HCT116 (cell line): ENCODE measurements around the gene PRCC. TPM values are rescaled to one million over a fixed set of nuclear protein-coding genes. Genes with fewer than 3 reads are reported as not detected.
A peak's percentile ranks its signal among the peaks of the same experiment; 100 is the strongest.

Source experiments
- ATAC-seq: fragments of 200-7000 bp; cut with Tn5 transposase; 2 replicates; pipeline ENCODE4 v1.9.1; 2020; ENCODE audit warnings: mild to moderate bottlenecking, moderate library complexity
- BruUV-seq: library from RNA; stranded (reverse); fragments of 400-500 nt; replicated peaks from 2 replicates; lab custom pipeline; 2021; lab: Mats Ljungman, UMichigan
- CTCF ChIA-PET: fragments of 300-600 bp; sonication (Branson Sonifier 250); formaldehyde crosslinking; loops from one replicate; lab custom pipeline; 2021; ENCODE audit warnings: antibody characterized with exemption; lab: Charles Lee
- POLR2A ChIA-PET: fragments of 300-600, 350-600 bp; sonication (Branson Sonifier 250); formaldehyde crosslinking; loops from one replicate; lab custom pipeline; 2021; ENCODE audit warnings: antibody characterized with exemption; lab: Charles Lee
- RAD21 ChIA-PET, 2 experiments: fragments of 300-600 bp; sonication (Branson Sonifier 250); formaldehyde crosslinking; loops; one replicate each; lab custom pipeline; 2023; ENCODE audit warnings: low total read pairs in 2 of 2; ENCODE audit not compliant: uncharacterized antibody in 2 of 2, unreplicated experiment in 2 of 2, low non-redundant PET in 1 of 2; lab: Charles Lee
- DNase-seq: peaks from one replicate; pipeline ENCODE4 v3.0.0-alpha.2; 2010; ENCODE audit warnings: low read depth, low spot score
- H2AFZ ChIP-seq: fragments of 200-600 bp; shearing (Covaris generic), sonication (generic); 2 replicates; pipeline ENCODE4 v1.6.1; 2017; ENCODE audit warnings: low read depth, mixed run types, mixed read lengths, antibody characterized with exemption, low read length; ENCODE audit not compliant: poor library complexity, severe bottlenecking
- H3K27ac ChIP-seq: 2 replicates; pipeline ENCODE4 v1.5.1; 2012; ENCODE audit warnings: low read depth, low read length
- H3K27me3 ChIP-seq: fragments of 200-600 bp; sonication (generic); 2 replicates; pipeline ENCODE4 v1.6.1; 2016; ENCODE audit warnings: mixed run types, low read length, mixed read lengths; ENCODE audit not compliant: insufficient read depth
- H3K36me3 ChIP-seq, 2 experiments: fragments of 200-500 bp in 1 of 2; fragments of 200-600 bp in 1 of 2; sonication (Bioruptor generic) in 1 of 2; sonication (generic) in 1 of 2; 2 replicates each; pipeline versions ENCODE4 v1.5.1 to v1.6.1; 2014 to 2016; ENCODE audit warnings: low read length in 2 of 2, inconsistent platforms in 1 of 2, mixed read lengths in 1 of 2, mixed run types in 1 of 2; ENCODE audit not compliant: insufficient read depth in 2 of 2, control insufficient read depth in 1 of 2
- H3K4me1 ChIP-seq, 2 experiments: fragments of 200-600 bp in 1 of 2; sonication (generic) in 1 of 2; 2 replicates each; pipeline versions ENCODE4 v1.5.1 to v1.6.1; 2012 to 2017; ENCODE audit warnings: low read length in 2 of 2, inconsistent platforms in 1 of 2, mild to moderate bottlenecking in 1 of 2, mixed read lengths in 1 of 2, mixed run types in 1 of 2, moderate library complexity in 1 of 2; ENCODE audit not compliant: insufficient read depth in 2 of 2, control insufficient read depth in 1 of 2
- H3K4me2 ChIP-seq: fragments of 200-600 bp; sonication (generic); 2 replicates; pipeline ENCODE4 v1.6.1; 2017; ENCODE audit warnings: mixed run types, low read length, mixed read lengths
- H3K4me3 ChIP-seq, 2 experiments: fragments of 200-600 bp in 1 of 2; sonication (generic) in 1 of 2; replicated peaks in 1 of 2; 2 replicates each; pipeline ENCODE4 v1.5.1; 2011 to 2016; ENCODE audit warnings: low read length in 2 of 2, control low read depth in 1 of 2, low read depth in 1 of 2, mild to moderate bottlenecking in 1 of 2, mixed read lengths in 1 of 2, mixed run types in 1 of 2
- H3K79me2 ChIP-seq: fragments of 200-600 bp; sonication (generic); 2 replicates; pipeline ENCODE4 v1.6.1; 2017; ENCODE audit warnings: mild to moderate bottlenecking, mixed run types, low read length, moderate library complexity, mixed read lengths; ENCODE audit not compliant: insufficient read depth
- H3K9ac ChIP-seq: fragments of 200-600 bp; sonication (generic); 2 replicates; pipeline ENCODE4 v1.6.1; 2016; ENCODE audit warnings: low read length, mixed read lengths
- H3K9me2 ChIP-seq: fragments of 200-600 bp; sonication (generic), shearing (Covaris generic); 2 replicates; pipeline ENCODE4 v1.6.1; 2017; ENCODE audit warnings: mixed run types, mild to moderate bottlenecking, moderate library complexity; ENCODE audit not compliant: insufficient read depth
- H3K9me3 ChIP-seq, 2 experiments: fragments of 200-500 bp in 1 of 2; fragments of 200-600 bp in 1 of 2; sonication (Bioruptor generic) in 1 of 2; sonication (generic) in 1 of 2; 2 replicates each; pipeline ENCODE4 v1.6.1; 2014 to 2017; ENCODE audit warnings: low read length in 2 of 2, mixed read lengths in 2 of 2, inconsistent platforms in 1 of 2, low read depth in 1 of 2, mild to moderate bottlenecking in 1 of 2, mixed run types in 1 of 2, moderate library complexity in 1 of 2; ENCODE audit not compliant: control insufficient read depth in 1 of 2, insufficient read depth in 1 of 2
- H4K20me1 ChIP-seq: fragments of 200-600 bp; sonication (generic), shearing (Covaris generic); 2 replicates; pipeline ENCODE4 v1.6.1; 2017; ENCODE audit warnings: mixed run types, mild to moderate bottlenecking, moderate library complexity; ENCODE audit not compliant: insufficient read depth
- ATF3 ChIP-seq: IDR thresholded peaks from 2 replicates; pipeline ENCODE4 v1.6.1; 2012
- CTCF ChIP-seq, 3 experiments: fragments of 200-600 bp in 1 of 3; sonication (generic) in 1 of 3; IDR thresholded peaks in 2 of 3; conservative IDR thresholded peaks in 1 of 3; 2 replicates each; pipeline ENCODE4 v1.5.1; 2012 to 2017; ENCODE audit warnings: low read depth in 2 of 3, low read length in 2 of 3, antibody characterized with exemption in 1 of 3, borderline replicate concordance in 1 of 3, control low read depth in 1 of 3, mild to moderate bottlenecking in 1 of 3, mixed read lengths in 1 of 3, mixed run types in 1 of 3, moderate library complexity in 1 of 3; ENCODE audit not compliant: insufficient read depth in 1 of 3
- ELF1 ChIP-seq: IDR thresholded peaks from 2 replicates; pipeline ENCODE4 v1.6.1; 2012; ENCODE audit warnings: low read depth, borderline replicate concordance
- FOSL1 ChIP-seq: IDR thresholded peaks from 2 replicates; pipeline ENCODE4 v1.6.1; 2012; ENCODE audit warnings: low read depth
- MAX ChIP-seq: IDR thresholded peaks from 2 replicates; pipeline ENCODE4 v1.6.1; 2012
- POLR2AphosphoS5 ChIP-seq: IDR thresholded peaks from 2 replicates; pipeline ENCODE4 v1.6.1; 2011; ENCODE audit warnings: mild to moderate bottlenecking, low read depth, low read length, moderate library complexity
- SIN3A ChIP-seq: IDR thresholded peaks from 2 replicates; pipeline ENCODE4 v1.6.1; 2012; ENCODE audit warnings: low read depth
- SRF ChIP-seq: IDR thresholded peaks from 2 replicates; pipeline ENCODE4 v1.6.1; 2012; ENCODE audit warnings: low read depth
- TCF7L2 ChIP-seq: IDR thresholded peaks from 2 replicates; pipeline ENCODE4 v1.7.0; 2011; ENCODE audit warnings: borderline replicate concordance, inconsistent platforms; ENCODE audit not compliant: insufficient read depth, insufficient read length; ENCODE audit errors: extremely low read depth
- YY1 ChIP-seq: IDR thresholded peaks from 2 replicates; pipeline ENCODE4 v1.6.1; 2011; ENCODE audit warnings: low read length, low read depth, moderate library complexity, mild to moderate bottlenecking; ENCODE audit not compliant: insufficient replicate concordance; ENCODE audit errors: extremely low read depth
- ZBTB33 ChIP-seq: IDR thresholded peaks from 2 replicates; pipeline ENCODE4 v1.6.1; 2011; ENCODE audit warnings: mild to moderate bottlenecking, low read length, moderate library complexity; ENCODE audit not compliant: insufficient replicate concordance; ENCODE audit errors: extremely low read depth
- ZFX ChIP-seq: fragments of 450-650 bp; IDR thresholded peaks from 2 replicates; pipeline ENCODE4 v1.6.1; 2017
- ZNF274 ChIP-seq: fragments of 200-500 bp; sonication (Bioruptor generic); IDR thresholded peaks from 2 replicates; pipeline ENCODE4 v1.6.1; 2014; ENCODE audit warnings: mild to moderate bottlenecking, low read depth, low read length, inconsistent platforms
- intact Hi-C: fragments of 100-400 bp; cut with micrococcal nuclease; formaldehyde crosslinking; loops from 2 replicates; pipeline ENCODE4 v1.10.0; 2022
- total RNA-seq: library from RNA; stranded (reverse); gene quantifications from one replicate; pipeline ENCODE4 v1.2.1, GENCODE V29; 2021; ENCODE audit not compliant: unreplicated experiment

Gene PRCC
- total RNA-seq, 1 experiment from 2014 or later: 78.1 TPM

GRCh38 chr1:156745881-156746280, 21.5 kb upstream of the PRCC start:
- RAD21 ChIA-PET: no interaction called here
- H3K27me3 ChIP-seq: no peaks in the 10 kb centered on the region
- DNase-seq: no peak
- no peaks in the 10 kb centered on the region for H3K9me3 ChIP-seq
- peak overlapping the region; percentile 99 for H3K27ac ChIP-seq
- TF ChIP-seq SRF (no peak), SIN3A (no peak), YY1 (no peak), CTCF (IDR thresholded peaks at IDR 0.05 in 2 of 3, conservative IDR thresholded peaks at IDR 0.05 in 1 of 3; ENCODE audit: borderline replicate concordance in 1 of 3, insufficient read depth in 1 of 3, low read depth in 2 of 3, low read length in 2 of 3) (no peak), POLR2AphosphoS5 (no peak), ATF3 (no peak)
- H3K4me3 ChIP-seq: peak overlapping the region; percentile 58 to 97; a peak in 3 of 4 replicates
- POLR2A ChIA-PET: no interaction called here
- peak overlapping the region; percentile 97 for H3K4me2 ChIP-seq
- H4K20me1 ChIP-seq: no peaks in the 10 kb centered on the region
- peaks cover 78% of the 10 kb centered on the region for H3K79me2 ChIP-seq
- H2AFZ ChIP-seq: no peak overlapping the region
- no peak for ATAC-seq
- BruUV-seq: no TSS peak
- CTCF ChIA-PET: interaction anchor here (0.7 kb wide), 1 partner anchor 20 kb away, joined by 3 read pairs; no protein-coding TSS in a partner anchor
- peaks cover 16 to 21% of the 10 kb centered on the region in 2 experiments; a peak in 2 of 4 replicates for H3K36me3 ChIP-seq
- H3K9ac ChIP-seq: peak overlapping the region; percentile 94
- H3K9me2 ChIP-seq: no peaks in the 10 kb centered on the region
- H3K4me1 ChIP-seq: peaks cover 35 to 72% of the 10 kb centered on the region in 2 experiments
- intact Hi-C loops: loop anchor here (10.0 kb wide), 1 partner anchor 241 kb away; the partner anchor contains the start of gene MEF2D

- ATAC-seq (no peak), DNase-seq (no peak)
- Histone ChIP-seq H3K79me2 (peaks cover 83% of the 10 kb centered on the region), H4K20me1 (no peaks in the 10 kb centered on the region), H3K9me3 (no peaks in the 10 kb centered on the region), H3K4me3 (peak overlapping the region; percentile 58 to 97), H3K9me2 (no peaks in the 10 kb centered on the region), H3K36me3 (peaks cover 16 to 21% of the 10 kb centered on the region in 2 experiments; a peak in 2 of 4 replicates), H3K4me2 (peak overlapping the region; percentile 97), H2AFZ (no peak overlapping the region), H3K9ac (peak overlapping the region; percentile 94), H3K27me3 (no peaks in the 10 kb centered on the region), H3K27ac (peak overlapping the region; percentile 99), H3K4me1 (peaks cover 34 to 70% of the 10 kb centered on the region in 2 experiments)
- ChIA-PET RAD21 (no interaction called here), POLR2A (no interaction called here), CTCF (interaction anchor here (0.7 to 0.9 kb wide), 2 partner anchors 18 to 20 kb away, joined by 3 read pairs; partner anchors contain the start of genes ISG20L2 and METTL25B)
- intact Hi-C loops: loop anchor here (10.0 kb wide), 1 partner anchor 242 kb away; the partner anchor contains the start of gene MEF2D
- BruUV-seq: no TSS peak
- TF ChIP-seq MAX (no peak), ZNF274 (no peak), YY1 (no peak), ZFX (no peak), SRF (no peak), FOSL1 (no peak), ELF1 (no peak), ATF3 (no peak), ZBTB33 (no peak), TCF7L2 (no peak), POLR2AphosphoS5 (no peak)
These were observed 21.0 kb upstream of the PRCC start for GRCh38 chr1:156746406-156746727.
